GM12873 (cell line): ENCODE measurements around the gene PPP4R3A.

Experiments
- TF ChIP-seq, protein P1 (sequence below): IDR thresholded peaks from 2 replicates; pipeline ENCODE4 v1.5.1; 2012; ENCODE audit warnings: low read depth, mild to moderate bottlenecking, moderate library complexity, low read length, control low read depth; ENCODE audit not compliant: insufficient read depth; ENCODE audit errors: missing control alignments

Gene PPP4R3A

DNA sequence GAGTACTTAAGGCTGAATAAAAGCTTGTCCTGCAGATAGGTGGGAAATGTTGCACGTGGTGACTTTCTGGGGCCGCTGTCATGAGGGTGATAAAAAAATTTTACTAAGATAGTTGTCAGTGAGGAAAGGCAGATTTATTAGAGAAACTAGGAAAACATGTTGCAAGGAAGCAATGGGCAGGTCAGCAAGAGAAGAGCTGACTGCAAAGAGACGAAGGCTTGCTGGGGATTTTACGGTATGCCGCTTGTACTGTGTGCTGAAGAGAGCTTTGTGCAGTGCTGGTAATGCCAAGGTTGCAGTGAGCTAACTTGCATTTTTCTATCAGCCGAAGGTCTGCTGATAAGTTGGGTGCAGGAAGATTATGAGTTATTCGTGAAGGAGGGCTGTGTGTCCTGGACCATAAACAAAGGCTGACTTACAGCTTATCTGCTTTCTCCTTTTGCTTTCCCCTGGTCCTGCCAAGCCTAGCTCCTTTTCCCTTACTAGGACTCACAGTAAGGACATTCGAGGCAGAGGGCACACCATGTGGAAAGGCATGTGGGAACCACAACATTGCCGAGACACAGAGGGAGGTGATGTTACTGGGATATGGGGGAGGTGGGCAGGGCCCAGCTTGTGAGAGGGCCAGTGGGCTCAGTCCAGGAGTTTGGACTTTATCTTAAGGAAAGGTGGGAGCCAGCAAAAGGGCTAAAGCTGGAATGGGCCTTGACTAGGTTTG lies 85.1 kb downstream of the PPP4R3A start:
- TF ChIP-seq, protein P1, sequence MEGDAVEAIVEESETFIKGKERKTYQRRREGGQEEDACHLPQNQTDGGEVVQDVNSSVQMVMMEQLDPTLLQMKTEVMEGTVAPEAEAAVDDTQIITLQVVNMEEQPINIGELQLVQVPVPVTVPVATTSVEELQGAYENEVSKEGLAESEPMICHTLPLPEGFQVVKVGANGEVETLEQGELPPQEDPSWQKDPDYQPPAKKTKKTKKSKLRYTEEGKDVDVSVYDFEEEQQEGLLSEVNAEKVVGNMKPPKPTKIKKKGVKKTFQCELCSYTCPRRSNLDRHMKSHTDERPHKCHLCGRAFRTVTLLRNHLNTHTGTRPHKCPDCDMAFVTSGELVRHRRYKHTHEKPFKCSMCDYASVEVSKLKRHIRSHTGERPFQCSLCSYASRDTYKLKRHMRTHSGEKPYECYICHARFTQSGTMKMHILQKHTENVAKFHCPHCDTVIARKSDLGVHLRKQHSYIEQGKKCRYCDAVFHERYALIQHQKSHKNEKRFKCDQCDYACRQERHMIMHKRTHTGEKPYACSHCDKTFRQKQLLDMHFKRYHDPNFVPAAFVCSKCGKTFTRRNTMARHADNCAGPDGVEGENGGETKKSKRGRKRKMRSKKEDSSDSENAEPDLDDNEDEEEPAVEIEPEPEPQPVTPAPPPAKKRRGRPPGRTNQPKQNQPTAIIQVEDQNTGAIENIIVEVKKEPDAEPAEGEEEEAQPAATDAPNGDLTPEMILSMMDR: no peak

DNA sequence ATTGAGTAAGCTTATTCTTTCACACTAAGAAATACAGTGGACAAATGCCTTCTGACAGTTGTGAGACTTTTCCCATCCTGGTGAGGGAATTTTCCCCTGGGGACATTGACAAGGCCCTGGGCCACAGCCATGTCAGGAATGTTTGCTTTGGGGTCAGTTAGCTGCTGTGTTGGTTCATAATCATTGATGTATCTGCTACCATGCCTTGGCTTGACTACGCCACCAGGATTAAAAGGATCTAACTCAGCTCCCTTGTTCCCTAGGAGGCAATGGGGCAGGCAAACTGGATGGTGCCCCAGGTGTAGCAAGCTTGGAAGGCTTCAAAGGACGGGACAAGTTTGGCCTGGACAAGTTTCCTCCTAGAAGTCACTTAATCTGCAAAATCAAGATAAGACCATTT lies 89.4 kb downstream of the PPP4R3A start:
- TF ChIP-seq, protein P1: no peak

DNA sequence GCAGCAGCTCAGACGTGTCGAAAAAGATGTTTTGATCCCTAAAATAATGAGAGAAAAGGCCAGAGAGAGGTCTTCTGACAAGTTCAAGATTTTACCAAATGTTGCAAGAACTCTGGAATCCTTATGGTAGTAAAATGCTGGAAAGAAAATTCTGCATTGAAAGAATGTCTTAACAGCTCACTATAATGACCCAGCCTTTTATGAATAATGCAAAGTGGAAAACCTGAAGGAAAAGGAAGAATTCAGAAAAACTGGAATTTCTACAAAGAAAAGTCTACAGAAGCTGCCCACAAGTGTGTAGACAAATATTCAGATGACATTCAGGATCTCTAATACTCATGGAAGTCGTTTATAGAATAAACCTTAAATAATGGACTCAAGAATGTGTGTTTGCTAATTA lies 90.7 kb downstream of the PPP4R3A start:
- TF ChIP-seq, protein P1: no peak

DNA sequence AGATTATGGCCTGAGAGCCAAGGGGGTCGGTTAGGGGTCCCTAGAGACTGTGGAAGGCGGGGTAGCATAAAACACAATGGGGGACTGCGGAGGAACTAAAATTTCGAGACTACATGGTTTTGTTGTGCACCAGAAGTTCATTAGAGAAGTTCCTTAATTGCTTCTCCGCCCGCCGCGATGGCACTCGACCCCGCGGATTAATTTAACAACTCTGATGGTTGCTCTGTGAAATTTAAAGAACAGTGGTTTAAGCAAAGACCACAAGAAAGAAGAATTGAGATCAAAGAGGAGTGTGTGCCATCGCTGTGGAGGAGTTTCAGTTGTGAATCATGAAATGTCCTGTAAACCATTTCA lies 91.1 kb downstream of the PPP4R3A start:
- TF ChIP-seq, protein P1: no peak

DNA sequence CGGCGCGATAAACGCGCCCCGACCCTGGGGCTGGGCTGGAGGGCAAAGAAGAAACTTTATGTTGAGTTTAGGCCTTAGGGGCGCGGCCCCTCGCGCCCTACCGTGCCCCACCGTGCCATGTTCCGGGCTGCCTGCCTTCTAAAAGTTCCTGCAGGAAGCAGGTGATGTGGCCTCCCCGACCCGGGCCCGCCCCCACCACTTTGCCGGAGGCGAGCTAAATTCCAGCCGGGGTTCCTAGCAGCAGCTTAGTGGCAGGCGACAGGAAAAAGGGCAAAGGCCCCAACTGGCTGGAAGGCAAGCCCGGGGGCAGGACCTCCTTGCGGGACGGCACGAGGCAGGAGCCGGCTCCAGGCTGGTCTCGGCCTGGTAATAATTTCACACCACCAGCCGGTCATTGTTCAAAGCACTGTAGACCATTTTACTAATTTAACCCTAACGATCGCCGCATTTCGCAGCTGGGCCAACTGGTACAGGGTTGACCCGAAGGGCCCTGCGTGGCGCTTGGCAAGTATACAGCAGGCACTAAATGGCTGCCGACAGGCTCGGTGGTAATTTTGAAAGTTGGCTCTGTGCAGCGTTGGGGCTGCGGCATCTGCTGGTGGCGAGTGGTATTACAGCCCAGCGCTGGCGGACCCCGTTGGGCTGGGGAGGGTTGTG lies 91.6 kb downstream of the PPP4R3A start:
- TF ChIP-seq, protein P1: peak; percentile 98

DNA sequence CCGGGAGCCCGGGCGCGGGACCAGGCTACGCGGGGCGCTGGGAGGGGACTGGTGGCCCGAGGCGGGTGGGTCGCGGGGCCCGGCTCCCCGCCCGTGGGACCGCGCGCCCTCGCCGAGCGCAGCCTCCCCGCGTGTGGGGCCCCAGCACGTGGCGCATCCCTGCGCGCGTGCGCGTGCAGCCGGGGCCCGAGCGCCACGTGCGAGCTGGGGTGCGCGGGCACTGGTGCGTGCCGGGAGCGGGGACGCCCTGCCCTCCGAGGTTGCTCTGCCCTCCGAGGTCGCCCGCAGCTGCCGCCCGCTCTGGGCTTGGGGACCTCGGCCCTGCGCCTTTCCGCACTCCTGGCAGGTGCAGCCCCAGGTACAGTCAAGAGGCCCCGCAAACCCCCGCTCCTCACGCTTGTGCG lies 92.1 kb downstream of the PPP4R3A start:
- TF ChIP-seq, protein P1: no peak

DNA sequence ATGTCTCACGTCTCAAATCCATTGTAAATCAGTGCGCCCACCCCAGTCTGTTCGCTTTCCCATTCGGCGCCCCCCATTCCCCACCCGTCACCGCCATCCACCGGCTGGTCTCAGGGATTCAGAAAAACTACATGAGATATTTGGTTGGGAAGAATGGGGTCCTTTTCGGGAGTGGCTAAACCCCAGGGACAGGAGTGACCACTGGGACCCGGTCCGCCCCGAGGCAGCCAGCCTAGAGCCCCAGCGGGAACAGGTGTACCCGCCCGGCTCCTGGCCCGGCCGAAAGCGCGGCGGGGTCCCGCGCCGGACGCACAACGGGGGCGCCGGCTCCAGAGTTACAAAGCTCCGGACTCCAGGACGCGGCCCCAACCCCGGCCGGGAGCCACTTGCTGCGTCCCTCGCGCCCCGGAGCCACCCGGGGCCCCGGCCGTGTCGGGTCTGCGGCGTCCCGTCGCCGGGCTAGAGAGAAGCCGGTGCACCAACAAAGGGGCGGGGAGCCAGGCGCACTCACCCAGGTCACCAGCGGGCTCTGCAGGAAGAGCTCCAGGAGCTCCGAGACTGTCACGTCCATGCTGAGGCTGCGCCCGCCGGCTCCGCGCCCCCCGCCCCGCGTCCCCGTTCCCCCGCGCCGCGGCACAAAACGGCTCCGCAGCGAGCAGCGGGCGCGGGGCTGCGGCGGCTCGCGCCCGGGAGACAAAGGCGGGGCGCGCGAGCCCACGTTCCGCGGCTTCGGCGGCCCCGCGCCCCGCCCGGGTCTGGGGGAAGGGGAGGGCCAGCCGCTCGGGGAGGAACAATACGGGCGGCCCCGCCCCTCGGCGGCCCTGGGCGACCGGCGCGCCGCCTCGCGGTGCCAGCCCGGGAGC lies 92.8 kb downstream of the PPP4R3A start, which contains the start of gene CCDC88C:
TSS of gene CCDC88C (minus strand) at position 701 of the 863 bp plus-strand sequence. CDS start at position 571, 130 bp downstream.
- TF ChIP-seq, protein P1: no peak
